GM18511 (cell line): Measurements from ENCODE around the gene SSBP1.
"Not testable (repeated sequence)": the region's sequence is repeated elsewhere in the genome, so short reads cannot be mapped to it uniquely, and the experiment has no call there.

ENCODE experiments used
- ATAC-seq: cut with Tn5 transposase; IDR thresholded peaks from one replicate; pipeline ENCODE4 v1.9.1; 2021; ENCODE audit warnings: mild to moderate bottlenecking, moderate library complexity; ENCODE audit not compliant: unreplicated experiment

SSBP1 gene, protein sequence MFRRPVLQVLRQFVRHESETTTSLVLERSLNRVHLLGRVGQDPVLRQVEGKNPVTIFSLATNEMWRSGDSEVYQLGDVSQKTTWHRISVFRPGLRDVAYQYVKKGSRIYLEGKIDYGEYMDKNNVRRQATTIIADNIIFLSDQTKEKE

DNA sequence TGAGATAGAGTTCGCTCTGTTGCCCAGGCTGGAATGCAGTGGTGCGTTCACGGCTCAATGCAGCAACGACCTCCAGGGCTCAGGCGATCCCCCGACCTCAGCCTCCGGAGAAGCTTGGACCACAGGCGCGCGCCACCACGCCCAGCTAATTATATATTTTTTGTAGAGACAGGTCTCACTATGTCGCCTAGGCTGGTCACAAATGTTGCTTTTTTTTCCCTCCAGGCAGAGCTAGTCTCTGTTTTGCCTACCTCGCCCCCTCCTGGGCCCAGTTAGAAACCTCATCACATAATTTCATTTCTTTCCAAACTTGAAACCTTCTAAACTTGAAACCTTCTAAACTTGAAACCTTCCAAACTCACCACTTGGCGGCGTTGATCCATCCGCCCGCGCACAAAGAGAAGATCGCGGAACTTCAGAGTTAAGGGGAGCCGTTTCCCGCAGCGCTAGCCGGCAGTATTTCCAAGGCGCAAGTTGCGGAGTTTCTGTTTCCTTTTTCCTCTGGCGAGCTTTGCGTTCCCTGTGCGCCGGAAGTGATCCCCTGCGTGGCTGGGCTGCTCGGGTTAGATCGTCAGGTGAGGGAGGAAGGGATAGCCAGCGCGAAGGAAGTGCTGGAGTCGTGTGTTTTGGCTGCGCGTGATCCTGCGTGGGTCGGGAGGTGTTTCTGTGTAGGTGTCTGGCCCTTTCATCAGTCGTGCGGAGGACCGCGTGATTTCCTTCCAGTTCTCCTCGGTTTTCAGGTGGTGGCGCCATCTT, at the start of gene SSBP1:
TSS of gene SSBP1 (plus strand) at position 523 of the 756 bp plus-strand sequence. CDS start 809 bp downstream, outside the sequence.
- ATAC-seq: peak; percentile 91

DNA sequence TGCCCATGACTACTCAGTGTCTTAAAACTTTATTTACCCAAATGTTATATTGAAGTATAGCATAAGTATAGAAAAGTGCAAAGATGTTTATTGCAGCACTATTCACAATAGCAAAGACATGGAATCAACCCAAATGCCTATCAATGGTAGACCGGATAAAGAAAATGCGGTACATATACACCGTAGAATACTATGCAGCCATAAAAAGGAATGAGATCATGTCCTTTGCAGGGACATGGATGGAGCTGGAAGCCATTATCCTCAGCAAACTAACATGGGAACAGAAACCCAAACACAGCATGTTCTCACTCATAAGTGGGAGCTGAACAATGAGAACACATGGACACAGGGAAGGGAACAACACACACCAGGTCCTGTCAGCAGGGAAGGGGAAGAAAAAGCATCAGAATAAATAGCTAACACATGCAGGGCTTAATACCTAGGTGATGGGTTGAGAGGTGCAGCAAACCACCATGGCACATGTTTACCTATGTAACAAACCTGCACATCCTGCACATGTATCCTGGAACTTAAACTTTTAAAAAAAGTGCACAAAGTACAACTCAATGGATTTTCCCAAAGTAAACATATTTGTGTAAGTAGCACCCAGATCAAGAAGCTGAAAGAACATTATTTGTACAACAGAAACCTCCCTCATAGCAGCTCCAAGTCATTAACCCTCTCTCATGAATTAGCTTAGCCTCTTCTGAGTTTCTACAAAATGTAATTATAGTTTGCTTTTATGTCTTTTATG, 48.9 kb upstream of the SSBP1 start:
- ATAC-seq: not testable (repeated sequence)

DNA sequence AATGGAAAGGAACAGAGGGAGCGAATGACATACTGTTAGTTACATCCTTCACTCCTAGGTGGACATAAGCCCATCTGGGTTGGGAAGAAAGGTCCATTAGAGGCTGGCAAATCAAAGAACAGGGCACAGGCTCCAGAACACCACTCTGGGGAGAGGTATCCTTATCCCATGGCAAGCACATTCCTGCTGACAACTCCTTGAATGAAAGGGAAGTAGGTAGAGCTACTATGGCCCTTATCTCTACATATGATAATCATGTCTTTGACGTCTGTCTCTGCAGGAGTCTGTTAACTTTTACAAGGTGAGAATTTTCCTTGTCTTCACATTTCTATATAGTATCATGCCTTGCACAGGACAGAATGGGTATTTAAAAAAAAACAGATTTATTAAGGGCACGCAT, 46.6 kb upstream of the SSBP1 start:
- ATAC-seq: no peak

DNA sequence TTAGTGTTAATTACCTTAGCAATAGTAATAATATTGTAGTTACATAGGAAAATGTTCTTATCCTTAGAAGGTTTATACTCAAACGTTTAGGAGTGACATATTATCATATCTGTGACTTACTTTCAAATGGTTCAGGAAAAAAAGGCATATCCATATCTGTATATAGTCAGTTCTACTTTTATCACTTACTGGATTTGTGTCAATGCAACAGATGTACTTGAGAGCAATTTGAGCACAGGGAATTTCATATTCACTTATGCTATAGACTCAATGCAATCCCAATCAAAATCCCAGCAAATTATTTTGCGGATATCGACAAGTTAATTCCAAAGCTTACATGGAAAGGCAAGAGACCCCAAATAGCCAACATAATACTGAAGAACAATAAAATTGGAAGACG, 46.2 kb upstream of the SSBP1 start:
- ATAC-seq: no peak

DNA sequence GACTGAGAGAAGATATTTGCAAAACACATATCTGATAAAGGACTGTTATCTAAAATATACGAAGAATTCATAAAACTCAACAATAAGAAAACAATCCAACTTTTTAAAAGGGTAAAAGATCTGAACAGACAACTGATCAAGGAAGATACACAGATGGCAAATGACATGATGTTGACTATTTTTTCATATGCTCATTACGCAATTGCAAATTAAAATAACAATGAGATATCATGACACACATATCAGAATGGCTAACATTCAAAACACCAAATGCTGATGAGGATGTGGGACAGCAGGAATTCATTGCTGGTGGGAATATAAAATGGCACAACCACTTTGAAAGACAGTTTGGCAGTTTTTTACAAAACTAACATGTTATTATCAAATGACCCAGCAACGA, 45.1 kb upstream of the SSBP1 start:
- no peak for ATAC-seq

DNA sequence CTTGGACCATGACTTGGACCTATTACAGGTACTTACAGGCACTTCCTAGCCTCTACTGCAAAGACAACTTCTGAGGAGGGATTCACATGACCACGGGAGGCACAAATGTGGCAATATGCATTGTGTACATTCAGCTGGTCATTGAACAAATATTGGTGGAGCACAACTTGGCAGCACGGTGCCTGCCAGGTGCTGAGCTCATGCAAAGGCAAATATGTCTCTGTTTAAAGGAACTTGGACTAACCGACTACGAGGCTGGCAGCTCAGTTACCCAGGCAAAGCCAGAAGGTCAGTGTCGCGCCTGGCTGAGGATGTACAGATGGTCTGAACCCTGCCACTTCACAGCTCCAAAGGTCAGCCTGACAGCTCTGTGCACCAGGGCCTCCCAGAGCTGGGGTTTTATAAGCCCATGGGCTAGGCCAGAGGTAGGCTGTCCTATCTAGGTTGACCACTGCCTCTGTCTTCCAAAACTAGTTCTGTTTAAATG, 42.3 kb upstream of the SSBP1 start:
- ATAC-seq: peak; percentile 43

DNA sequence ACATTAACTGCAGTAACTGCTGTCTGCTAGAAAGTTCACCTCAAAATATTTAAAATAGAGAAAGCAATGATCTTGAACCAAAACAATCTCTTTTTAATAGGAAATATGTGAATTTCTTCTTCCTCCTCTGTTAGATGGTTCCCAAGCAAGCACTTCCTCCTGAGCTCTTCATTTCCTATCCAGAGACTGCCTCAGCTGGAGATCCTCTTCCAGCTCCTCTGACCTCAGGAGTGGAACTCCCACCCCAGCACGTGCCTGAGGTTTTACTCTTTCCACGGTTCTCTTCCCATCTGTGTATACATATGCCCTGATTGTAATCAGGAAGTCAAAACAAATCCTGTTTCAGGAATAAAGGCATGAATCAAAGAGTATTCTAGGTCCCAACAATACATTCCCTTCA, 41.8 kb upstream of the SSBP1 start:
- no peak for ATAC-seq

DNA sequence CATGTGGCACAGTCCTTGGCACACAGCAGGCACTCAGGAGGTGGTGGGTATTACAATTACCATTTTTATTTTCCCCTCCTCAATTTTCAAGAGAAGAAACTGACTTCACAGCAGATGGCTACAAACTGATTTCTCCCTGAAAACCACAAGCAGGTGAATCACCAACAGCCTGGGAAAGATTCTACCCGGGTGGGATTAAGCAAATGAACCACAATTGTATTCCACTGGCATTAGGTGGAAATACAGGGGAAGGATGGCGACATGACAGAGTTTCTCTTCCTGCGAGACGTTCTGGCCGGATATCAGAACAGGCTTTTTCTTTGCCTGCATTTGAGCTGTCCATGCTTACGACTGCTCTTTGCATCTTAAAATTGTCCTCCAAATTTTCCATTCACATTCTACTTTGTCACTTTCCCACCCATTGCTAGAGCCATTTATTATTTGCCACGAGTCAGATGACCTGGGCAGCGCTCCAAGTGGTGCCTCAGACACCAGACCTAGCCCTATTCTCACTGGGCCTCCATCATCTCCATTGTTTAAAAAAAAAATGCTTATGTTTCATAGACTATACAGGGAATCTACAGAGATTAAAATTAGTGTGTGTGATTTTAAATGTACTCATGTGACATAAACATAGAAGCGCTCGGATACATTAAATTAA, 40.8 kb upstream of the SSBP1 start:
- ATAC-seq: no peak

DNA sequence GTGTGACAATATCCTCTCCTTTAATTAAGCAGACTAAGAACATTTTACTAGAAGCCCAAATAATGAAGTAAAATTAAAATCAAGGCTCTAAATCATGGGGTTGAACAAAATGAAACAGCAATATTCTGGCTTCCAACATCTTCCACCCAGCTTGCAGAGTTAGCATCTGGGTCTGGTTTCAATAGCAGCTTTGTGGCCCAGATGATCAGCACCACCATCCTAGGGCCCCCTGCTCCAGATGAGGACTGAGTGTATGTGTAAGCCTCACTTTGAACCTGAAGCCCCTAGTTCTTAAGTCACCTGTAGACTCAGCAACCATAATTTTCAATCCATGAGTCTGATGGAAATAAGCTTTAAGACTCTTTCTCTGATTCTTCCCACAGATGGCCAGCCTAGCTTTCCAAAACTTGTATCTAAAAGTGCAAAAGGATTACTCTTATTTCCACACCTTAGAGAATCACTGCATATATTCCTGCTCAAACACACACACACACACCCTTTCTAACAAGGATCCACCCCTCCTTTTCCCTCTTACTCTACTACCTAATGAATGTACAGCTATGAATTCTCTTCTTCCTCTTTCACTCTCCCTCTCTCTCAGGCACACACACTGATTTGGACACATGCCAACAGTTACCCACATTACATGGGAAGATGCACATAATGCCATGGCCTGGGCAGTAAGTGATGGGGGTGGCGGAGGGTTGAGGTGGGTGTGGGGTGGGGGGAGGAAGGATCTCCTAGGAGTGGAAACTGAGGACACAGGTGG, 39.7 kb upstream of the SSBP1 start:
- ATAC-seq: no peak

DNA sequence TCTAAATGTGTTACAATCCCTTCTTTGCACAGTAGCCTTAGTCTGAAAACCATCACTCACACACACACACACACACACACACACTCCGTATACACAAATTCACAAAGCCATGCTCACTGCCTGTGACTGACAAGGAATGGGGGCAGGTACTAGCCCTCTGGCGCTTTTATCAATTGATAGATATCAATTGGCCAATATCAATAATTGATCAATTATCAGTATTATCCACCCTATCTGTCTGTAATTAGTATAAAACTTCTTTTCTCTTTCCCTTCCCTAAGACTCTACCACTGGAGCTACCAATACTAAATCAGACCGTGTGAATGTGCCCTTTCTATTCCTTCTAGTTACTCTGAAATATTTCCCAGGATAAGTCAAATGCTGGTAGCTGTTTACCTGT, 38.3 kb upstream of the SSBP1 start:
- no peak for ATAC-seq

DNA sequence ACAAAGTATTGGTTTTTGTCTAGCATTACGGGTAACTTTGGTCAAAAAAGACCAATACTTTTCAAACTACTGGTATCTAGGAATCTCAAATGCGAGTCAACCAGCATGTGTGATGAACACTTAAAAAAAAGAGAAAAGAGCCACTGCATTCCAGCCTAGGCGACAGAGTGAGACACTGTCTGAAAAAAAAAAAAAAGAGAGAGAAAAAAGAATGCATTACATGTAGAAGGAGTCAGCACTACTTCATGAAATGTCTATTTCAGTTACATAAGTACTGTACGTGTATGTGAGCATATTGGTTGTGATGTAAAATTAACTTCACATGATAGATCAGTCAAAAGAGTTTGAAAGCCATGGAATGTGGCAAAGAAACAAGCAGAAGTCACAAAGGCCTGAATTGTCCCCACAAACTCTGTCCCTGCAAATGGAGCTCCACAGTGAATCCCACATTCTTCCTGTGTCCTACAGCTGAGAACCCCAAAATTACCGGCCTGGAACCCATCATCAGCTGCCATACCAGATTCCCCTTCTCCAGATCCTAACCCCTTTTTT, 37.8 kb upstream of the SSBP1 start:
- ATAC-seq: no peak

DNA sequence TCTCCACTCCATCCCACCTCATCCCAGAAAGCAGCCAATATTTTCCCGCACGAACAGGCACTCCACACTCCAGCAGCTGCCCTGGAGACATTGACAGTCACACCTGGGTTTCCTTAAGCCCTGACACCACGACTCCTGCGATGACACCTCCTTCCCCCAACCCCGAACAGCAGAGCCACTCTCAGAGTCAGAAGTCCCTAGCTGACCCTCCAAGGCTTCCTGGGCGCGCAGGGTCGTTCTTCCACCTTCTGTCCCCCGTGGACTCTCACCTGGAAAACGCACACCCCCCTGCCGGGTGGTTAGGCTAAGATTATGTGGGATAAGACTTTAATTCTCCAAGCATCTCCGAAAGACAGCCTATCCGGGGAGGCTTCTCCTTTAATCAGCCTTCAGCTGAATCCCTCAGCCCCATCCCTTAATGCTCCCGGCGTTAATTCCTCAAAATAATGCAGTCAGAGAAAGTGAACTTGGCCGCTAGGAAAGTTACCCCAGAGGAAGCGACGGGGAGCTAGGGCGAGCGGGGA, 37.2 kb upstream of the SSBP1 start:
- ATAC-seq: peak; percentile 14

DNA sequence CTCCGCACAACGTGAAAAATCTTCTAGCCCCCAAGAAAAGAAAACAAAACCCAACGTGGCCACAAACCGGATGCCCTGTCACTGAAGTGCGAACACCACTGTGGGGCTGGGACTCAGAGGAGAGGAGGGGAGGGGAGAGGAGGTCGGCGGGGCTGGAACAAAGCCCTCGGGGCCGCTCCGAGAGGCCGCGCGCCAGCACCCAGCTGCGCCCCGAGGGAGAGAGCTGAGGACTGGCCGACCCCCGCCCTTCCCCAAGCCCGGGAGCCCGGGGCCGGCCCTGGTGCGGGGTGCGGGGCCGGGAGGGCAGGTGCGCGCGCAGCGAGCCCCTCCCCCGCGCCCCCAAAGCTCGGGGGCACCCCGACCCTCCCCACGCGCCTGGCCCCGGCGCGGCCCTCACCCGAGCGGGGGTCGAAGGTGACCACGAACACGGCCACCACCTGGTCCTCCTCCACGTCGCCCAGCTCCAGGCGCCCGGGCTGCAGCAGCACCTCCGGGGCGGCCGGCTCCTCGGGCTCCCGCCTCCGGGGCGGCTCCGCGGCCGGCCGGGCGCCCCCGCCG, 36.6 kb upstream of the SSBP1 start:
- peak; percentile 84 for ATAC-seq

DNA sequence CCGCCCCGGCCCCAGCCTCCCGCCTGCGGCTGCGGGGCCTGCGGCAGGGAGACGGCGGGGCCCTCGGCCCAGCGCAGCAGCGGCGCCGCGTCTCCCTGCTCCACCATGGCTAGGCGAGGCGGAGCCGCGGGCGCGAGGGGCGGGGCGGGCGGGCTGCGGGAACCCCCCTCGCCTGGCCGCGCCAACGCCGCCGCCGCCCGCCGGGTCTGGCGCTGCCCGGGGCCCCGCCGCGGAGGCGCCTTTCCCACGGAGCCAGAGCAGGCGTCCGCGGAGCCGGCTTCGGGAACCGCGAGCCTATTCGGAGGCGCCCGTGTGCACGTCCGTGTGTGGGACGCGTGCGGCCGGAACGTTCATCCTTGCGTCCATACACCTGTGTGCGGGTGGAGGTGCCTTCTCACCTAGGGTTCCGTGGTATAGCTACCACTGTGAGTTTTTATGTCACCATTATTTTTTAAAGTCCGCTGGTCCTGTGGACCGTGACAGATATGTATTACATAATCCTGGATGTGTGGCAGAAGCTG, 36.1 kb upstream of the SSBP1 start, which contains the start of gene DENND11:
TSS of gene DENND11 (minus strand) at position 120 of the 521 bp plus-strand sequence. CDS start at position 107, 13 bp downstream.
- peak; percentile 82 for ATAC-seq

DNA sequence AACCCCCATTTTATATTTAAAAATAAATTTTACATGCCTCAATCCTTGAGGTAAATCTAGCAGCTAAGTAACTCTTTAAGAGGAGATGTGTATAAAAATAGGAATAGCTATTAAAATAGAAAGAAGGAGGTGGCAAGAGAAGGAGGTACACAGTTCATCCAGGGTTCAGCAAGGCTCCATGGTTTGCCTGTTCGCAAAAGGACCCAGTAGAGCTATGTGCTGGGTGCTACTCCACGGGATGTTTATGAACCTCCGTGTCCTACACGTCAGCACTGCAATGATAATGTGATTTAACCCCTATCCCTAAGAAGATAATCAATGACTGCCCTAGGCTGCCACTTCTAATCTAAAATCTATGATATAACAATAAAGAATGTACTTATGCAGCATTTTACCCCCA, 35.3 kb upstream of the SSBP1 start:
- ATAC-seq: no peak

DNA sequence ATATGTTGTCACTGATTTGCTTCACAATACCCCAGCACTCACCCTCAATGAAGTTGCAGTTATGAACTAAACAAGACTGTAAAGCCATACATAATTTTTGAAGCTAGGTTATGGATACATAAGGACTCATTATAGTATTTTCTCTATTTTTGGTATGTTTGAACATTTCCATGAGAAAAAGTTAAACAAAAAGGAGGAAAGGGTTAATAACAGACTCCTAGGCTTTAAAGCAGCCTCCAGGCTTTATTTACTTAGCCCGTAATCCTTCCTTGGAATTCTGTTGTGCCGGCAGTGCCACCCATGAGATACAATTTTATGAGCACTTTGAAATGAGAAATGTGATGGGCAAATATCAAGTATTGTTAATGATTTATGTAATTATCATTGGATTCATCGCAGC, 34.0 kb upstream of the SSBP1 start:
- ATAC-seq: no peak

DNA sequence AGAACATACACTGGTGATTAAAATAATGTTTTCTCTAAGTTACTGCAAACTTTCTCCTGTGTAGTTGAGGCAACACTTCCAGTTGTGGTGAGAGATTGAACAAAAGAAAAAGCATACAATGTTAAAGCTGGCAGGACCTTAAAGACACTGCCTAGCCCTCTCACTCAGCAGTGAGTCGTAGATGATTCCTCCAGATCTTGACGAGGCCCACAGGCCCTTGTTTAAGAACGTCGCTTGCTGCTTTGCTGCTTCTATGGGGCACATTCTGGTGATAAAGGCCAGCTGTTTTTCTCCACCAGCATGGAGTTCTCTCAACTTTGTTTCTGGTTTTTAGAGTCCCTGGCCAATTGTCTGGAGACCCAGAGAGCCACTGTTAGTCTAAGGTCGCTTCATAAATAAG, 33.4 kb upstream of the SSBP1 start:
- no peak for ATAC-seq

DNA sequence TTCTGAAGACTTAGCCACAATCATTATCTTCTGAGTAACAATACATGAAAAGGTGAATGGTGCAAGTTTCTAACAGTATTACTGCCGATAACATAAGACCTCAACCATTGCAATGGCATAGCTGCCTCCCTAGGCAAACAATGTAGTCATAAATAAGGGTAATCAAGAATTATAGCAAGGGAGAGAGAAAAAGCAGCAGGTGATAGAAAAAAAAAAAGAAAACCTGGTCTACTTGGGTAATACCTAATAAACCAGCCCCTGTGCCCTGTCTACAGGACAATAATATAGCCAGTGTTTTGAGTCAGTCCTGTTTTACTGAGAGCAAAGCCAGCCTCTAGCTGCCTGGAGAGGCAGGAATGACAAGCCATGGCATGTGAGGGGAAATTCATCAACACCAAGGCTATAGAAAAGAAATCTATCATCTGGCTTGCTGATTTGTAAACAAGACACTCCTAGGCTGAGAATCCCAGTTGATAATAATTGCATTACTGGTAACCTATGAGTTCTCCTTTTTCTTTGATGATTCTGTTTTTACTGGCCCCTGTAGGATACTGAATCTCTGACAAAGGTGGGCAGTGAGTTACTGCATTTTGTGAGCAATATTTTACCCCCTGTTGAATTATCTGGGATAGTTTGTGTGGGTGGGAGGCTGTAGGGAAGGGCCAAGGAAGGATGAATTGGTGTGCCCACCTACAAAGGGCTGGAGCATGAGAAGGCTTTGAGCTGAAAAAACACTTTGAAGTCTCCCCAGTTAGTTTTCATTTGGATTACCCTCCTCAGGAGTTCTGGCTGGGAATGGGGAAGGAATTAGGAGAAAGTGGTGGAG, 31.7 kb upstream of the SSBP1 start:
- ATAC-seq: no peak

DNA sequence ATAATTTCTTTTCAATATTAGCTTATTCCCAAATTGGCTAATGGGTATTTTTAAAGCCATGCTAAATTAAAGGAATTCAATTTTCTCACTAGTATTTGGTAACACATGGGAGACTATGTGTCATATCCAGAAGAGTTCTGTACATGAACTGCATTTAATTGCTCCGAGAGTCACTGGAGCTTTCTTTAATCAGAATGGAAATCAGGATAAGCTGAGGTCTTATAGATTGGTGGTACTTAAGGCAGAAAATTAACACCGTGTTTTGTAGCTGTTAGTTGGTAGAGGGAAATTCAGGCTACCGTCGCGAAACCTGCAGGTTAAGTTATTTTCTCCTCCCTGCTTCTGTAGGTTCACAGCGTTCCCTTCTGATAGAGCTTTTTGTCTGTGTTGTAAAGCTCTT, 29.8 kb upstream of the SSBP1 start, which contains the start of gene WEE2:
TSS of gene WEE2 (plus strand) at position 3 of the 400 bp plus-strand sequence. CDS start 406 bp downstream, outside the sequence.
- ATAC-seq: no peak
